GM21619 (cell line): ENCODE measurements around the gene DNAJC18.

ENCODE experiments used
- ATAC-seq: cut with Tn5 transposase; IDR thresholded peaks from one replicate; pipeline ENCODE4 v1.9.1; 2021; ENCODE audit not compliant: unreplicated experiment

The DNAJC18 gene

DNA sequence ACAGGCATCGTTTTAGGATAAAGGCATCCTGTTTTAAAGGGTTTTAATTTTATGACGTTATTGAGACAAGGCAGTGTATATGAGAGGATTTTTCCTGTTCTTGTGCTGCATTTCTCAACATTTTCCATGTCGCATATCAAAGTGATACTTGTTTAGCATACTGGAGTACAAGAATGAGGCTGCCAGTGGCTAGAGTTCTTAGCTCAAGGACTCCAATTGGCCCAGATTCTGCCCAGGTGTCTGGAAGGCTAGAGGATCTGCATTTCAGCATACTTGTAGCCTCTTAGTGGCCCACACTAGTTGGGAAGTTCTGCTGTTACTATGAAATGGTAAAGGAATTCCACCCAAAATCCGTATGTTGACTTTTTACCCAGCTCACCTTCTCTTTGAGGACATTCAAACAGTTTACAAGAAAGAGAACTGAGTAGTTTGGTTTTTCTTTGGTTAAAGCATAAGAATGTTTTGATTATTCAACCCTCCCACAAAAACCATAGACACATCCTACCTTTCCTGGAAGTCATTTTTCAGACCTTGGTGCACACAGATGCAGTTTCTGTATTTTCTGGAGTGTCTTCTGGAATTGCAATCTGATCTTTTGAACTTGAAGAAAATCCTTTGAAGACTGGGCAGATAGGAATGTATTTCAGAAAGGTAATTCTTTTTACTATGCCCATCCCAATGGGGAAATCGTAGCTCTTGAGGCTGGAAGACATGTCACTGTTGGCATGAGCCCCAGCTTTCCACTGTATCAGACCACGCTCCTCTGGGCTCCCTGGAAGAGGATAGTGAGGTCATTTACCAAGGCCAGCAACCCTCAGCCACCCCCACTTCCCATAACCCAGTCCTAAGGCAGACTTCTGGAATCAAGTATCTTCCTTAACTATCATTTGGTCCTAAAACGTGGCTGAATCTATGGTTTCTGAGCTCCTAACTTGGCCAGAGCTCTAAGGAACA lies 67.6 kb downstream of the DNAJC18 start:
- ATAC-seq = no peak

DNA sequence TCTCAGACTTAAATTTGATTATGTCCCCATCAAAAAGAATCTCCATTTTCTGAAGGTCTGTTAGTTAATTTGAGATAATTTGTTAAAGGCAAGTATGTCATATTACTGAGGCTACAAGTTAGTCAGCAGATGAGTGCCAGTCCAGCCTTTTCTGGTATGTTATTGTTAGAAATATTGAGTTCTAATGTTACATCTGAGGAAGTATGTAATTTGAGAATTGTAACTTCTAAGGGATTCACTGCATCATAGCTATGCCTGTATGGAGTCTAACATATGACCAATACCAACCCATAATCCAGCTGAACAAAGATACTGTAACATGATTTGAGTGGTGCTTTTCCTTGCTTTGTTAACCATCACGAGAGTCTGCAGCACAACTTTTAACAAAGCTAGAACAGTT lies 70.1 kb downstream of the DNAJC18 start:
- ATAC-seq = no peak

DNA sequence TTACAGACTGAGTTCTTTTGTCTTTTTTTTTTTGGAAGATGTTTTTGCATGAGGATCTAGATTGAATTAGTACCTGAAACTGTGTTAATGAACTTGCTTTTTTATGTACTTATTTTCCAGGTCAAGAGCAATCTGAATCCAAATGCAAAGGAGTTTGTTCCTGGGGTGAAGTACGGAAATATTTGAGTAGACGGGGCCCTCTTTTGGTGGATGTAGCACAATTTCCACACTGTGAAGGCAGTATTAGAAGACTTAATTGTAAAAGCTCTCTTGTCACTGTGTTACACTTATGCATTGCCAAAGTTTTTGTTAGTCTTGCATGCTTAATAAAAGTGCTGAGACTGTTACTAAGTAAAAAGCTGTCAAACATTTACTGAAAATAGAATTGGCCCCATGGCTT lies 70.7 kb downstream of the DNAJC18 start:
- no peak for ATAC-seq

DNA sequence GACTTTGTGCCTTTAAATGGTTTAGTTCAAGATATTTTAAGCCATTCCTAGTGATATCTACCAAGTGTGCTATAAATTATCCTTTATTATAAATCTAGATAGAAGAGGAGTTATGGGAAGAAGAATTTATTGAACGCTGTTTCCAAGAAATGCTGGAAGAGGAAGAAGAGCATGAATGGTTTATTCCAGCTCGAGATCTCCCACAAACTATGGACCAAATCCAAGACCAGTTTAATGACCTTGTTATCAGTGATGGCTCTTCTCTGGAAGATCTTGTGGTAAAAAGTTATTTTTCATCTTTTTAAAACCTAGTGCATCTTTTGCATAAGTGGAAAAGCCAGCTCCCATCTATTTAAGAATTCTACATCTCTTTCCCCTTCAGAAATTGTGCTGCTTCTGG lies 74.9 kb downstream of the DNAJC18 start:
- no peak for ATAC-seq

DNA sequence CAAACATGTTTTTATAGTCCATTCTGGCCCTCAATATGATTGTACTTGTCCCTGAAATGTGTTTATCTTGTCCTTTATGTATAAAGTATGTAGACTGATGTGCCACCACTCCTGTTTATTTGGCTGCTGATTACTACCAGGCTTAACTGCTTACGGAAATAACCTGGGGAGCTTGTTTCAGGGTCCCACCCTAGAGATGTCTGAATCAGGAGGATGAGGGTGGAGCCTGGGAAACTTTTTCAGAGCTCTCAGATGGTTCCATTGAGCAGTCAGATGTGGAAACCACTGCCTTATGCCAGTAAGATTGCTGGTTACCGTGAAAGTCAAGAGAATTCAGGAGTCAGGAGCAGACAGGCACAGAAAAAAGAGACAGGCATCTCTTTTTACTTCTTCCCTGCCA lies 75.4 kb downstream of the DNAJC18 start:
- no peak for ATAC-seq

DNA sequence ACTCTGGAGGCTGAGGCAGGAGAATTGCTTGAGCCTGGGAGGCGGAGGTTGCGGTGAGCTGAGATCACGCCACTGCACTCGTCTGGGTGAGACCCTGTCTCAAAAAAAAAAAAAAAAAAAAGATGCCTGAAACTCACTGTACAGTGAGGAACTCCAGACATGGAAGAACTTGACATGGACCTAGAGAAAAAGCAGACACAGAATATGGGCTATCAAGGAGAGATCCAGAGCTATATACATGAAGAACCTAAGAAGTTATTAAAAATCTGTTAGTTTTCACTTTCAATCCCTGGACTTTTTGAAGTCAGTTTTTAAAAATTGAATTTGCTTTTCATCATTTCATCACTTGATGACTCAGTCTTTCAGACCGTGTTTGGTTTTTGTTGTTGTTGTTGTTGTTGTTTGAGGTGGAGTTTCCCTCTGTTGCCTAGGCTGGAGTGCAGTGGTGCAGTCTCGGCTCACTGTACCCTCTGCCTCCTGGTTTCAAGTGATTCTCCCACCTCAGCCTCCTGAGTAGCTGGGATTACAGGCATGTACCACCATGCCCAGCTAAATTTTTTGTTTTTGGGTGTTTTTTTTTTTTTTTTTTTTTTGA lies 77.4 kb downstream of the DNAJC18 start:
- ATAC-seq = no peak

DNA sequence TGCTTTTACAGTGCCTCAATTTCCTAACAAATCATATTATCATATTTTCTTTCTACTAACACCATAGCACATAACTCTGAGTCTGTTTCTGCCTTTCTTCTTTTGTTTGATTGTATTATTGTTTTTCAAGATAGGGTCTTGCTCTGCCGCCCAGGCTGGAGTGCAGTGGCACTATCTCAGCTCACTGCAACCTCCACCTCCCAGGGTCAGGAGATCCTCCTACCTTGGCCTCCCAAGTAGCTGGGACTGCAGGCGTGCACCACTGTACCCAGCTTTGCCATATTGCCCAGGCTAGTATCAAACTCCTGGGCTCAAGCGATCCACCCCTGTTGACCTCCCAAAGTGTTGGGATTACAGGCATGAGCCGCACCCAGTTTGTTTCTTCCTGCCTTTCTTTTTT lies 78.9 kb downstream of the DNAJC18 start:
- ATAC-seq = no peak
